Measurements from ENCODE around the gene CGAS. TPM values are rescaled to one million over a fixed set of nuclear protein-coding genes. Genes with fewer than 3 reads are reported as not detected.

The CGAS gene
- total and polyA plus RNA-seq, 2 of the 4 experiments (the other 2 are of a cell fraction): 1.5 to 1.6 TPM

GRCh38 chr6:73393278-73393677, 58.8 kb downstream of the CGAS start:
- Histone ChIP-seq H3K9me3 (ENCODE audit: control insufficient read depth, insufficient read depth, low read length) (no peaks in the 10 kb centered on the region), H2AK9ac (replicated peaks; ENCODE audit: low read depth, low read length, poor library complexity) (no peak overlapping the region), H3K14ac (replicated peaks; ENCODE audit: low read depth, low read length) (no peak overlapping the region), H2BK15ac (ENCODE audit: low read depth, low read length) (no peak overlapping the region), H3K56ac (ENCODE audit: extremely low read depth, insufficient read depth, low read length) (no peak overlapping the region), H3K4me1 (ENCODE audit: control insufficient read depth, insufficient read depth, low read length) (no peaks in the 10 kb centered on the region), H3K79me1 (ENCODE audit: low read depth in 1 of 2, low read length in 2 of 2) (no peaks in the 10 kb centered on the region), H3K23ac (ENCODE audit: low read depth, low read length) (no peak overlapping the region), H4K91ac (ENCODE audit: insufficient read depth, low read depth, low read length) (no peak overlapping the region), H3K4me3 (ENCODE audit: insufficient read depth, low read depth, low read length) (no peak overlapping the region), H2AK5ac (ENCODE audit: low read depth, low read length) (no peak overlapping the region), H2BK120ac (ENCODE audit: low read depth, low read length) (no peak overlapping the region), H3K4ac (ENCODE audit: low read depth, low read length) (no peak overlapping the region), H3K9me1 (ENCODE audit: insufficient read depth, low read length) (no peaks in the 10 kb centered on the region), H3K18ac (ENCODE audit: low read depth, low read length) (no peak overlapping the region), H3K9ac (ENCODE audit: low read depth, low read length) (no peak overlapping the region), H3K27ac (ENCODE audit: insufficient read depth, low read length) (no peak overlapping the region), H3K4me2 (ENCODE audit: low read depth, low read length) (no peak overlapping the region), H3K36me3 (ENCODE audit: control insufficient read depth, insufficient read depth, low read length) (no peaks in the 10 kb centered on the region), H4K20me1 (ENCODE audit: insufficient read depth, low read length) (no peaks in the 10 kb centered on the region), H4K5ac (ENCODE audit: low read depth, low read length) (no peak overlapping the region), H2BK20ac (ENCODE audit: low read depth, low read length) (no peak overlapping the region), H2AFZ (replicated peaks; ENCODE audit: low read length, poor library complexity) (no peak overlapping the region), H2BK5ac (ENCODE audit: low read depth, low read length, poor library complexity, severe bottlenecking) (no peak overlapping the region), H4K8ac (ENCODE audit: low read depth in 2 of 2, low read length in 2 of 2) (no peak overlapping the region), H3K27me3 (ENCODE audit: control insufficient read depth, insufficient read depth, low read length) (no peaks in the 10 kb centered on the region)
- intact Hi-C loops (cut with micrococcal nuclease): no loop called here
- dilution Hi-C loops (cut with HindIII; ENCODE audit: low sequenced_read_pairs, unreplicated experiment): no loop called here
- DNase-seq (peak; percentile 40), ATAC-seq (ENCODE audit: low read depth) (no peak)
- BruUV-seq (replicated peaks): no TSS peak
- WGBS, 2 experiments (ENCODE audit: extremely low coverage in 2 of 2, insufficient read length in 1 of 2): 100% methylated on average over 1 of the region's 3 CpGs; no CpG with 5 or more reads in 1 of the 2 experiments
- TF ChIP-seq MAFK (IDR thresholded peaks at IDR 0.05; ENCODE audit: low read depth, low read length) (no peak), POLR2A (IDR thresholded peaks at IDR 0.05; ENCODE audit: low read depth, low read length) (no peak), ELK1 (IDR thresholded peaks at IDR 0.05; ENCODE audit: borderline replicate concordance, low read depth, low read length) (no peak), NFE2L2 (IDR thresholded peaks at IDR 0.05; ENCODE audit: low read depth, low read length) (no peak), CTCF (conservative IDR thresholded peaks at IDR 0.05; ENCODE audit: low read depth, low read length) (no peak), FOS (IDR thresholded peaks at IDR 0.05; ENCODE audit: low read depth, low read length) (no peak), USF2 (IDR thresholded peaks at IDR 0.05; ENCODE audit: low read depth, low read length) (no peak), MAZ (IDR thresholded peaks at IDR 0.05; ENCODE audit: borderline replicate concordance, low read depth, low read length) (no peak), BHLHE40 (IDR thresholded peaks at IDR 0.05; ENCODE audit: low read depth, low read length) (no peak), CEBPB (IDR thresholded peaks at IDR 0.05; ENCODE audit: low read depth, low read length) (no peak), MXI1 (IDR thresholded peaks at IDR 0.05; ENCODE audit: borderline replicate concordance, low read depth, low read length) (no peak), RCOR1 (IDR thresholded peaks at IDR 0.05; ENCODE audit: insufficient replicate concordance, low read length) (no peak), RAD21 (IDR thresholded peaks at IDR 0.05; ENCODE audit: low read length) (no peak), RFX5 (IDR thresholded peaks at IDR 0.05; ENCODE audit: low read depth, low read length) (no peak), CHD1 (IDR thresholded peaks at IDR 0.05; ENCODE audit: low read depth, low read length) (no peak), SMC3 (IDR thresholded peaks at IDR 0.05; ENCODE audit: low read depth, low read length) (no peak)
- ChIA-PET POLR2A (ENCODE audit: unreplicated experiment) (no interaction called here), CTCF (no interaction called here)
- in situ Hi-C loops (cut with MboI; ENCODE audit: low sequenced_read_pairs): no loop called here

Data from IMR-90 (cell line).